A375 (cell line): ENCODE results near the gene CPT1A. TPM values are rescaled to one million over a fixed set of nuclear protein-coding genes. Genes with fewer than 3 reads are reported as not detected.

ENCODE experiments used
- total RNA-seq: library from RNA; depleted of rRNA; stranded (reverse); fragments of >200 nt; shearing (Covaris generic); gene quantifications from 2 replicates; pipeline ENCODE4 v1.2.3, GENCODE V29; 2014; rRNA removed

CPT1A gene
- total RNA-seq, result 11.8 and 12.2 TPM in 2 replicates

GRCh38 chr11:68841718-68842426 lies at the start of gene CPT1A:
Gene CPT1A (minus strand): TSS chr11:68841916. CDS start chr11:68815474, 26,442 bp downstream.

DNA sequence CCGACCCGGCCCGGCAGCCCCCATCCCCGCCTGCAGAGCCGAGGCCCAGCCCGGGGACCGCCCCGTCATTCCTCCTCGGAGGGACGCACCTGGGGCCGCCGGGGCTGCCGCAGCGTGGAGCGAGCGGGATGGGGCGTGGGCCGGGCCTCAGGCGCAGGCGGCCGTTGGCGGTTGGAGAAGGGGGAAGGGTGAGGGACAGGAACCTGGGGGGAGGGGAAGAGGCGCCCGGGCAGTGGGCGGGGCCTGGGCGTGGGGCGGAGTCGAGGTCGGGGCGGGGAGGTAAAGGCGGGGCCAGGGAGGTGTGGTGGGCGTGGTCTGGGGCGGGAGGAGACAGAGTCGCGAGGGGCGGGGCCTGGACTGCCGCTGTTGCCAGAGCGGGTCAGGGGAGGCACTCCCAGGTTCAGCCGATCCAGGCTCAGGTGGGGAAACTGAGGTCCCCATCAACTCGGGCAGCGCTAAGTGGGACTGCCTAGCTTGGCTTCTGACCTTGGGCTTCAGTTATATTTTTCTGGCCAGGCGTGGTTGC lies 90.3 kb downstream of the CPT1A start, which contains the start of gene TESMIN:
TESMIN (minus strand) TSS at position 190 of the 526 bp plus-strand sequence. CDS start 860 bp downstream, outside the sequence.

Other genes starting within 250 kb of the CPT1A start
- 1.2 TPM in 1 of 2 replicates, not detected in the other for gene GAL, start 157.4 kb downstream of the CPT1A start, total RNA-seq
- gene TESMIN, start 90.4 kb downstream of the CPT1A start, total RNA-seq, result 4.0 and 6.6 TPM in 2 replicates
- gene MRPL21, start 61.9 kb upstream of the CPT1A start, total RNA-seq, result 122 and 149 TPM in 2 replicates
- 15.4 and 16.1 TPM in 2 replicates for gene IGHMBP2, start 62.0 kb upstream of the CPT1A start, total RNA-seq
- not detected in 2 replicates for gene MRGPRD, start 139.1 kb upstream of the CPT1A start, total RNA-seq
- gene MRGPRF, start 171.3 kb upstream of the CPT1A start, total RNA-seq, result 0.15 TPM in 1 of 2 replicates, not detected in the other
- gene TPCN2, start 207.0 kb upstream of the CPT1A start, total RNA-seq, result 7.1 and 7.3 TPM in 2 replicates